DND-41 (cell line): ENCODE results near the gene ELMOD1.

Source experiments
- ATAC-seq: fragments of 200-7000 bp; cut with Tn5 transposase; 3 replicates; pipeline ENCODE4 v1.9.1; 2021; ENCODE audit warnings: low read depth; ENCODE audit not compliant: insufficient read depth
- DNase-seq: peaks from one replicate; pipeline ENCODE4 v3.0.0-alpha.2; 2020
- H2AFZ ChIP-seq: 2 replicates; pipeline ENCODE4 v1.6.0; 2012; ENCODE audit warnings: low read depth, low read length
- H3K27ac ChIP-seq: 2 replicates; pipeline ENCODE4 v1.5.1; 2012; ENCODE audit warnings: low read length, inconsistent platforms
- H3K27me3 ChIP-seq: fragments of 200-600 bp; sonication (generic); 2 replicates; pipeline ENCODE4 v1.6.0; 2012; ENCODE audit warnings: low read length, mild to moderate bottlenecking, inconsistent platforms; ENCODE audit not compliant: insufficient read depth, poor library complexity
- H3K36me3 ChIP-seq: 2 replicates; pipeline ENCODE4 v1.5.1; 2012; ENCODE audit warnings: low read length, inconsistent platforms; ENCODE audit not compliant: insufficient read depth
- H3K4me1 ChIP-seq: 2 replicates; pipeline ENCODE4 v1.5.1; 2012; ENCODE audit warnings: mild to moderate bottlenecking, low read length; ENCODE audit not compliant: insufficient read depth
- H3K4me2 ChIP-seq: 2 replicates; pipeline ENCODE4 v1.6.0; 2012; ENCODE audit warnings: mild to moderate bottlenecking, moderate library complexity, low read length, inconsistent platforms; ENCODE audit not compliant: insufficient read depth
- H3K4me3 ChIP-seq, 2 experiments: fragments of 200-600 bp in 1 of 2; shearing (Covaris generic) in 1 of 2; 2 replicates each; pipeline ENCODE4 v1.5.1; 2012 to 2016; ENCODE audit warnings: inconsistent platforms in 2 of 2, low read length in 2 of 2, mild to moderate bottlenecking in 2 of 2, low read depth in 1 of 2, moderate library complexity in 1 of 2
- H3K79me2 ChIP-seq: 2 replicates; pipeline ENCODE4 v1.6.0; 2012; ENCODE audit warnings: low read length, inconsistent platforms; ENCODE audit not compliant: insufficient read depth
- H3K9ac ChIP-seq: 2 replicates; pipeline ENCODE4 v1.6.0; 2012; ENCODE audit warnings: low read depth, mild to moderate bottlenecking, inconsistent platforms, low read length, moderate library complexity
- H3K9me3 ChIP-seq: 2 replicates; pipeline ENCODE4 v1.5.1; 2012; ENCODE audit warnings: low read length, moderate library complexity, mild to moderate bottlenecking, inconsistent platforms; ENCODE audit not compliant: insufficient read depth, severe bottlenecking
- H4K20me1 ChIP-seq: 2 replicates; pipeline ENCODE4 v1.6.0; 2012; ENCODE audit warnings: low read length; ENCODE audit not compliant: insufficient read depth
- EZH2 ChIP-seq: IDR thresholded peaks from 3 replicates; pipeline ENCODE4 v1.6.1; 2012; ENCODE audit warnings: borderline replicate concordance, low read depth, mild to moderate bottlenecking, moderate library complexity, low read length, inconsistent platforms; ENCODE audit not compliant: severe bottlenecking
- TF ChIP-seq, protein P1 (sequence below): IDR thresholded peaks from 2 replicates; pipeline ENCODE4 v1.5.1; 2012; ENCODE audit warnings: borderline replicate concordance, low read length, moderate library complexity, mild to moderate bottlenecking; ENCODE audit not compliant: poor library complexity, severe bottlenecking; ENCODE audit errors: extremely low read depth

ELMOD1 gene

DNA sequence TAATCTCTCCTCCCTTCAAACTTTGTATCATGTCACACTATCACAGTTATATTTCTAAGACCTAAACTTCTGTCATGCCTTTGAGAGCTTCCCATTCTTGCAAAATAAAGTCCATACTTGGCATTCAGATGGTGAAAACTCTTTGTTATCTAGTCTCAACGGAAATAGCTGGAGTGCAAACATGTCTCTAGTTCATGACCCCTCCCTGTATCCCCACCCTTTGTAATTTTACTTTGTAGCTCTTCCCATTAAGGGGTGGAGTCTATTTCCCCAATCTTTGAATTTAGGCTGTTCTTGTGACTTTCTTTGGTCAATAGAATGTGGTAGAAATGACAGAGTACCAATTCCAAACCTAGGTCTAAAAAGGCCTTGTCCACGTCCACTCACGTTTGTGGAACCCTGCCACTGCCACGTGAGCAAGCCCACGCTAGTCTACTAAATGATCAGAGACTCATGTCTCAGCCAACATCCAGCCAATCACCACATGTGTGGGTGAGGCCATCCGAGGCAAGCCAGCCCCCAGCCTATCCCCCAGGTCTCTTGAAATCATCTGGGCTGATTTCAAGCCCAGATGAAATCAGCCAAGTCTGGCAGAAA lies 97.5 kb downstream of the ELMOD1 start:
- DNase-seq = no peak
- H3K4me2 ChIP-seq = no peak overlapping the region
- no peaks in the 10 kb centered on the region for H4K20me1 ChIP-seq
- H3K9me3 ChIP-seq = no peaks in the 10 kb centered on the region
- no peaks in the 10 kb centered on the region for H3K27me3 ChIP-seq
- no peaks in the 10 kb centered on the region for H3K36me3 ChIP-seq
- no peak for TF ChIP-seq EZH2
- TF ChIP-seq, protein P1, sequence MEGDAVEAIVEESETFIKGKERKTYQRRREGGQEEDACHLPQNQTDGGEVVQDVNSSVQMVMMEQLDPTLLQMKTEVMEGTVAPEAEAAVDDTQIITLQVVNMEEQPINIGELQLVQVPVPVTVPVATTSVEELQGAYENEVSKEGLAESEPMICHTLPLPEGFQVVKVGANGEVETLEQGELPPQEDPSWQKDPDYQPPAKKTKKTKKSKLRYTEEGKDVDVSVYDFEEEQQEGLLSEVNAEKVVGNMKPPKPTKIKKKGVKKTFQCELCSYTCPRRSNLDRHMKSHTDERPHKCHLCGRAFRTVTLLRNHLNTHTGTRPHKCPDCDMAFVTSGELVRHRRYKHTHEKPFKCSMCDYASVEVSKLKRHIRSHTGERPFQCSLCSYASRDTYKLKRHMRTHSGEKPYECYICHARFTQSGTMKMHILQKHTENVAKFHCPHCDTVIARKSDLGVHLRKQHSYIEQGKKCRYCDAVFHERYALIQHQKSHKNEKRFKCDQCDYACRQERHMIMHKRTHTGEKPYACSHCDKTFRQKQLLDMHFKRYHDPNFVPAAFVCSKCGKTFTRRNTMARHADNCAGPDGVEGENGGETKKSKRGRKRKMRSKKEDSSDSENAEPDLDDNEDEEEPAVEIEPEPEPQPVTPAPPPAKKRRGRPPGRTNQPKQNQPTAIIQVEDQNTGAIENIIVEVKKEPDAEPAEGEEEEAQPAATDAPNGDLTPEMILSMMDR = no peak
- H3K79me2 ChIP-seq = no peaks in the 10 kb centered on the region
- no peak overlapping the region for H3K27ac ChIP-seq
- H3K4me3 ChIP-seq = no peak overlapping the region
- H2AFZ ChIP-seq = no peak overlapping the region; the same call in 1 of the 2 replicates
- ATAC-seq = no peak
- no peak overlapping the region for H3K9ac ChIP-seq
- H3K4me1 ChIP-seq = peaks cover 3% of the 10 kb centered on the region; the same call in 1 of the 2 replicates

DNA sequence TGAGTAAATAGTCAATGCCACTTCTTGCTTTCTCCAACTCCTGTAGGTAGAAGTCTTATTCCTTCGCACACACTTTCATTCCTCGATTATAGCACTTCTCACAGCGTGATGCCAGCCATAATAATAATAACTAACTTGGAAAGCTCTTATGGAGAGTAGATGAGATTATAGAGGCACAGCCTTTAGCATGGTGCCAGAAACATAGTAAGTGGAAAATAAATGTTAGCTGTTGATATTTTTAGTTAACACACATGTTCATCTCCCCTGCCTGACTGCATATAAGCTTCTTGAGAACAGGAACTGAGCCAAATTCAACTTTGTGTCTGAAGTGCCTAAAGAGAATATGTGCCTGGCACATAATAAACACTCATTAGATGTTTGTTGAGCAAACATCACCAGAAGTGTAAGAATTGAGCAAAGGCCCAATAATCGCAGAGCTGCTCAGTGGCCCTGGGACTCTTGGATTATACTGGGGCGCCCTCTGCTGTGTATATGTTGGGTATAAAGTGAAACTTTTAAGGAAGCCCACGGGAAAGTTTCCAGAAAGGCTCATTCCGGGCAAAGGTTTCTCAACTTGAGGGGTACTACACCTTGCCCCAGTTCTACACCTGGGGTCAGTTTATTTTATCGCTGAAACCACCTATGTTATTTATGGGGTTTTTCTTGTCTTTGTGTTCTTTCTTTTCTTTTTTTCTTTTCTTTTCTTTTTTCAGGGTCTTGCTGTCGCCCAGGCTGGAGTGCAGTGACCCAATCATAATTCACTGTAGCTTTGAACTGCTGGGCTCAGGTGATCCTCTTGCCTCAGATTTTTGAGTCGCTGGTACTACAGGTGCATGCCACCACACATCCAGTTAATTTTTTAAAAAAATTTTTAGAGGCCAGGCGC lies 98.6 kb downstream of the ELMOD1 start:
- peak overlapping the region; percentile 45 for H3K4me2 ChIP-seq

DNA sequence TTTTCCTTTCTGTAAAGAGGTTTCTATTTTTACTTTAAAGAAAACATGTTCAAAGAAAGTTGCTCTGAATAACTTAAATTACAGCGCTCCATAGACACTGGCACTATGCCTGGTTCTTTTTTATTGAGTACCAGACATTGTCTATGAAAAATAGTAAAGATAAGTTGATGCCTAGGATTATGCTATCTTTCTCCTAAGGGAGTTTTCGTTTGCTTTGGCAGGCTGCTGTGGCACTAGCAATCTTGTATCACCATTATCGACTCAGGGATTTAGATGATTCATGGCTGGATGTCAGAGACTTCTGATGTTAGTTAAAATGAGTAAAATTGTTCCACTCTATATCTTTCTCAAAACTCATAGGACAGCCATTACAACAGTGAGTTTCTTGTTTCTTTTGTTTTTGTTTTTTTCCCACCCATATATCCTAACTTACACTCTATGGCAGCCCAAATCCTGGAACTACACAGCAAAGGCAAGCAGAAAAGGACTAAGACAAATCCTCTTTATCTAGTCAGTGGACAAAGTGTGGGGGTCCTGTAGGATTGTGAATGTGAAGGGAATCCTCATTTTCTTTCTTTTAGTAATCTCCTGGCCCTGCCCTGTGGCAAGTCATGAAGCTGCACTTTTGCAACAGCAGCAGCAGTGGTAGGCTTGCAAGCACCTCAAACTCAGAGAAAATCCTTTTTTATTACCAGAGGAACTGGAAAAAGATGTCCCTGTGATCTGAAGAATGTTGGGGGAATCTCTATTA lies 100.2 kb downstream of the ELMOD1 start:
- Histone ChIP-seq H3K27ac (no peak overlapping the region), H2AFZ (no peak overlapping the region), H4K20me1 (no peaks in the 10 kb centered on the region), H3K9ac (no peak overlapping the region), H3K9me3 (no peaks in the 10 kb centered on the region), H3K27me3 (no peaks in the 10 kb centered on the region), H3K4me2 (no peak overlapping the region), H3K4me1 (peaks cover 3% of the 10 kb centered on the region; the same call in 1 of the 2 replicates), H3K79me2 (no peaks in the 10 kb centered on the region), H3K4me3 (no peak overlapping the region), H3K36me3 (no peaks in the 10 kb centered on the region)
- ATAC-seq (no peak), DNase-seq (no peak)
- TF ChIP-seq, protein P1 = no peak
- no peak for TF ChIP-seq EZH2

More for the DNA sequence above, 98.6 kb downstream of the ELMOD1 start:
- no peak for TF ChIP-seq EZH2
- TF ChIP-seq, protein P1 = peak; percentile 67
- peak; percentile 61 for DNase-seq
- Histone ChIP-seq H3K36me3 (no peaks in the 10 kb centered on the region), H3K27ac (no peak overlapping the region), H2AFZ (peak overlapping the region; percentile 54; the same call in 1 of the 2 replicates), H3K79me2 (no peaks in the 10 kb centered on the region), H3K9ac (no peak overlapping the region), H3K9me3 (no peaks in the 10 kb centered on the region), H3K4me3 (no peak overlapping the region), H3K27me3 (no peaks in the 10 kb centered on the region), H4K20me1 (no peaks in the 10 kb centered on the region), H3K4me1 (peaks cover 3% of the 10 kb centered on the region; the same call in 1 of the 2 replicates)
- ATAC-seq = peak; percentile 80
